Measurements from ENCODE around the gene MPND. TPM values are rescaled to one million over a fixed set of nuclear protein-coding genes. Genes with fewer than 3 reads are reported as not detected.

MPND gene
- total RNA-seq, 2 donors from 2014 or later = 6.2 to 7.3 TPM

DNA sequence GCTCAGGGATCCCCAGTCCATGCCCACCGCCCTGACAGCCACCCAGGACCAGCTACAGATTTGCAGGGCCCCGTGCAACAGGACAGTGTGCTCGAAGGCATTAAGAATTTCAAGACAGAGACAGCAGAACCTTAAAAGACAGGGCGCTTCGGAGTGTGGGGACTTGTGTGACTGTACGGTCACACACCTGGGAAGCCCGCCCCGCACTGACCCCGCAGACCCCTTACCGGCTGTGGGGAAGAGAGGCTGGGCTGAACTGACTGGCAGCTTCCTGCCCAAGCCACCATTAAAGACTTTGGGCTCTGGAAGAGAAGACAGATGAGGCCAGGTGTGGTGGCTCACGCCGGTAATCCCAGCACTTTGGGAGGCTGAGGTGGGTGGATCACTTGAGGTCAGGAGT lies 19.1 kb upstream of the MPND start:
- peaks cover 0 to 22% of the 10 kb centered on the region in 2 donors for H3K4me1 ChIP-seq
- H3K9me3 ChIP-seq = no peaks in the 10 kb centered on the region
- TF ChIP-seq, protein P1, sequence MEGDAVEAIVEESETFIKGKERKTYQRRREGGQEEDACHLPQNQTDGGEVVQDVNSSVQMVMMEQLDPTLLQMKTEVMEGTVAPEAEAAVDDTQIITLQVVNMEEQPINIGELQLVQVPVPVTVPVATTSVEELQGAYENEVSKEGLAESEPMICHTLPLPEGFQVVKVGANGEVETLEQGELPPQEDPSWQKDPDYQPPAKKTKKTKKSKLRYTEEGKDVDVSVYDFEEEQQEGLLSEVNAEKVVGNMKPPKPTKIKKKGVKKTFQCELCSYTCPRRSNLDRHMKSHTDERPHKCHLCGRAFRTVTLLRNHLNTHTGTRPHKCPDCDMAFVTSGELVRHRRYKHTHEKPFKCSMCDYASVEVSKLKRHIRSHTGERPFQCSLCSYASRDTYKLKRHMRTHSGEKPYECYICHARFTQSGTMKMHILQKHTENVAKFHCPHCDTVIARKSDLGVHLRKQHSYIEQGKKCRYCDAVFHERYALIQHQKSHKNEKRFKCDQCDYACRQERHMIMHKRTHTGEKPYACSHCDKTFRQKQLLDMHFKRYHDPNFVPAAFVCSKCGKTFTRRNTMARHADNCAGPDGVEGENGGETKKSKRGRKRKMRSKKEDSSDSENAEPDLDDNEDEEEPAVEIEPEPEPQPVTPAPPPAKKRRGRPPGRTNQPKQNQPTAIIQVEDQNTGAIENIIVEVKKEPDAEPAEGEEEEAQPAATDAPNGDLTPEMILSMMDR (IDR thresholded peaks at IDR 0.05) = no peak
- H3K36me3 ChIP-seq = no peaks in the 10 kb centered on the region
- H3K4me3 ChIP-seq = no peak overlapping the region
- H3K27me3 ChIP-seq = no peaks in the 10 kb centered on the region
- no peak overlapping the region for H3K27ac ChIP-seq
- DNase-seq (ENCODE audit: low spot score) = no peak

- no peaks in the 10 kb centered on the region for H3K36me3 ChIP-seq
- H3K4me3 ChIP-seq = no peak overlapping the region
- no peak for DNase-seq (ENCODE audit: low spot score)
- no peak overlapping the region for H3K27ac ChIP-seq
- TF ChIP-seq, protein P1 (IDR thresholded peaks at IDR 0.05) = no peak
- H3K9me3 ChIP-seq = no peaks in the 10 kb centered on the region
- H3K27me3 ChIP-seq = no peaks in the 10 kb centered on the region
- H3K4me1 ChIP-seq = peaks cover 0 to 24% of the 10 kb centered on the region in 2 donors
Observed at GRCh38 chr19:4326215-4326836, 17.0 kb upstream of the MPND start.

- Histone ChIP-seq H3K4me3 (peak overlapping the region in 1 of 2 donors; percentile 56), H3K4me1 (peaks cover 0 to 24% of the 10 kb centered on the region in 2 donors), H3K36me3 (no peaks in the 10 kb centered on the region), H3K27ac (no peak overlapping the region), H3K27me3 (no peaks in the 10 kb centered on the region), H3K9me3 (no peaks in the 10 kb centered on the region)
- no peak for DNase-seq (ENCODE audit: low spot score)
- TF ChIP-seq, protein P1 (IDR thresholded peaks at IDR 0.05) = no peak
Observed at GRCh38 chr19:4326837-4327251, 16.5 kb upstream of the MPND start.

- Histone ChIP-seq H3K4me1 (peaks cover 0 to 24% of the 10 kb centered on the region in 2 donors), H3K27ac (peak overlapping the region; percentile 57 to 69), H3K9me3 (no peaks in the 10 kb centered on the region), H3K27me3 (no peaks in the 10 kb centered on the region), H3K4me3 (peak overlapping the region; percentile 52 to 56), H3K36me3 (no peaks in the 10 kb centered on the region)
- DNase-seq (ENCODE audit: low spot score) = peak; percentile 85
- TF ChIP-seq, protein P1 (IDR thresholded peaks at IDR 0.05) = no peak
Observed at GRCh38 chr19:4327252-4327876, 16.0 kb upstream of the MPND start.

- Histone ChIP-seq H3K4me1 (peaks cover 0 to 24% of the 10 kb centered on the region in 2 donors), H3K27ac (peak overlapping the region; percentile 57 to 69), H3K9me3 (no peaks in the 10 kb centered on the region), H3K36me3 (no peaks in the 10 kb centered on the region), H3K27me3 (no peaks in the 10 kb centered on the region), H3K4me3 (peak overlapping the region; percentile 52 to 56)
- TF ChIP-seq, protein P1 (IDR thresholded peaks at IDR 0.05) = no peak
- no peak for DNase-seq (ENCODE audit: low spot score)
Observed at GRCh38 chr19:4327877-4328242, 15.5 kb upstream of the MPND start.

Measured in right atrium auricular region (tissue), 2 donors.